Stomach (tissue), 4 donors: Measurements from ENCODE around the gene CCNYL1.

Experiments
- CTCF ChIP-seq, 7 experiments: fragments of 450-650 bp in 4 of 7; fragments of 200-600 bp in 3 of 7; sonication (generic) in 3 of 7; IDR thresholded peaks; one replicate each; pipeline ENCODE4 v1.5.1; 2016 to 2019; ENCODE audit warnings: antibody characterized with exemption in 7 of 7, control low read depth in 2 of 7, mild to moderate bottlenecking in 1 of 7
- EP300 ChIP-seq: sonication (generic); formaldehyde crosslinking; IDR thresholded peaks from one replicate; pipeline ENCODE4 v1.6.1; 2017; ENCODE audit warnings: antibody characterized with exemption
- POLR2A ChIP-seq, 4 donors: fragments of 450-650 bp; IDR thresholded peaks; one replicate each; pipeline ENCODE4 v1.6.1; 2016; ENCODE audit warnings: antibody characterized with exemption in 4 of 4, control low read depth in 2 of 4, mild to moderate bottlenecking in 1 of 4, moderate library complexity in 1 of 4

- TF ChIP-seq CTCF (IDR thresholded peaks at IDR 0.05) (no peak), POLR2A (IDR thresholded peaks at IDR 0.05) (no peak), EP300 (no peak)
Observed at GRCh38 chr2:207681431-207681830, 30.0 kb upstream of the CCNYL1 start.
